Non-pigmented ciliary epithelial cell (primary cell): Measurements from ENCODE around the gene C8G.
A peak's percentile ranks its signal among the peaks of the same experiment; 100 is the strongest.

Experiments
- DNase-seq: peaks from one replicate; pipeline ENCODE4 v3.0.0-alpha.2; 2010; ENCODE audit warnings: low read depth

Gene C8G

DNA sequence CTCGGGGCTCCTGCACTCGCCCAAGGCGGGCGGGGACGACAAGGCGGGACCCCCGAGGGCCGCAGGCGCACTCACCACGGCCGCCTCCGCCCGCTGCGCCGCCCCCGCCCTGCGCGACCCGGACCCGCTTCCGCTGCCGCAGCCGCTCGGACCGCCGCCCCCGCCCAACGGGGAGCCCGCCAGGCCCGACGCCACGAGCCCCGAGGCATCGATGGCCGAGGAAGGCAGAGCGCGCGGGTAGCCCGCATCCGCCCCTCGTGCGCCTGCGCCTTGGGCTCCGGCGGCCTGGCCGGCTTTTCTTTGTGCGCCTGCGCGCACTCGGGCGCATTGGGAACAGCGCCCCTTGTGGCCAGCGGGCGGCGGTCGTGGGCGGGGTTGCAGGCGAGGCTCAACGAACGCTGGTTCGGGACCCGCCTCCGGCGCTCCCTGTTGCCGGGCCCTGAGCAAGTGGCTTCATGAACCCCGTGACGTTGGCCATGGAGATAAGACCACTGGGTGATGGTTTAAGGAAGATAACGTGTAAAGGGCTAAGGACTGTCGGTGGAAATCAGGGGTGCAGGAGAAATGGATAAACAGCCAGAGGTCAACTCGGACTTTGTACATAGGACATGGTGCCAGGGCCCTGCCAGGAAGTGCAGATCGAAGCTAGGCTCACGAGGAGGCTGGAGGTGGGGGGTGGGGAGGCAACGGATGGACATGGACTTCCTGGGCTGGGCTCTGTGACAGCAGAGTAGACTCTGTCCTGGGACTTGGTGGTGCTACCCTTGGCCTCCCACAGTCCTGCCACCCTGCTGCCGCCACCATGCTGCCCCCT is at the start of gene C8G, which contains the start of gene FBXW5:
C8G (plus strand) TSS at position 725 of the 814 bp plus-strand sequence; CDS start at position 803, 78 bp downstream.
FBXW5 (minus strand) TSS at position 220 of the 814 bp plus-strand sequence. CDS start 655 bp downstream, outside the sequence.
- DNase-seq, result peak; percentile 28

DNA sequence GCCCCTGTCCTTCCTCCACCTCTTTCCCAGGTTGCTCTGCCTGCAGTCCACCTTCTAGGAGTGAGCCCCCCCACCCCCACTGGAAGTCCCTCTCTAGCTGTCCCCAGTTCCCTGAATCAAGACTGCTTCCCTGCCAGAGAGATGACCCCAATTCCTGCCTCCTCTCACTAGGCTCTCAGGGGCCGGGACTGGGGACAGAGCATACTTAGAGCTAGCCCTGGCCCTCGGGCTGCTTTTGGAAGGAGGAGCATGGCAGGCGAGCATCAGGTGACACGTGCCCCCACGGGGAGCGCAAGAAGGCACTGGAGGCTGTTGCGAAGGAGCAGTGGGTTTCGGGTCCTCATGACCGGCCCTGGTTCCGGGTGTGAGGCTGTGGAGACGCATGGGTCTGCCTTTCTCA is 49.0 kb upstream of the C8G start:
- DNase-seq, result no peak

DNA sequence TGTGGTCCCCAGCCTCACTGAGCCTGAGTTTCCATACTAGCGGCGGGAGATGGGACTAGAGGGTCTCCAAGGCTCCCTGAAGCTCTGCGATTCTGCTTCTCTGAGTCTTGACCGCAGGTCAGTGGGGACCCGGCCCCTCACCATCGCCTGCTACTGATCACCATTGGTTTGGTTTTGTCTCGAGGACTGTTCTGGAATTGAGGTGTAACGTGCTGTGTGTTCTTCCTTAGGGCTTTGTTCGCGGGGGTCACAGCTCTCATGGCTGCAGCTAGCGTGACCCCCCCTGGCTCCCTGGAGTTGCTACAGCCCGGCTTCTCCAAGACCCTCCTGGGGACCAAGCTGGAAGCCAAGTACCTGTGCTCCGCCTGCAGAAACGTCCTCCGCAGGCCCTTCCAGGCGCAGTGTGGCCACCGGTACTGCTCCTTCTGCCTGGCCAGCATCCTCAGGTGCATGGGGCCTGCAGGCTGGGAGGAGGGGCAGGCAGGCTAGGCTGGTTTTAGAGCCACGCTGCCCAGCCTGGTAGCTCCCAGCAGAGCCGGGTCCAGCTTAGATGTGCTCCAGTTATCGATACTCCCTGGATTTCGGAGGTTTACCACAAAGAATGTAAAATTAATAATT is 46.5 kb upstream of the C8G start:
- no peak for DNase-seq

DNA sequence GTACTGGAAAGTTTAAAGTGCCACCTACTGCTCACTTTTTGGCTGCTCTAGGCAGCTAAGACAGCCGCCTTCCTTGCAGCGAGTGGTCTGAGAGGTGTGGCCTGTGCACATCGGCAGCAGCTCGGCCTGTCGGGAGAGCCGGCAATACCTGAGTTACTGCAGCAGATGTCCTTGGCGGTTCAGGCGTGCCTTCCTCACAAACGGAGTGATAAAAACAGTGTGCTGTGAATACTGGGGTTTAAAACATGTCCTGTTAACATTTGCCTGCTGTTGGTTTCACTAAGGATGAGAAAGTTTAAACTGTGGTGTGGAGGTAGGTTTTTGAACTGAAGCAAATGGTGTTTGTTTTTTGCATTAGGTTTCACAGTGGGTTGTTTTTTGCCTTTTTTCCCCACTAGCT is 45.8 kb upstream of the C8G start:
- no peak for DNase-seq

DNA sequence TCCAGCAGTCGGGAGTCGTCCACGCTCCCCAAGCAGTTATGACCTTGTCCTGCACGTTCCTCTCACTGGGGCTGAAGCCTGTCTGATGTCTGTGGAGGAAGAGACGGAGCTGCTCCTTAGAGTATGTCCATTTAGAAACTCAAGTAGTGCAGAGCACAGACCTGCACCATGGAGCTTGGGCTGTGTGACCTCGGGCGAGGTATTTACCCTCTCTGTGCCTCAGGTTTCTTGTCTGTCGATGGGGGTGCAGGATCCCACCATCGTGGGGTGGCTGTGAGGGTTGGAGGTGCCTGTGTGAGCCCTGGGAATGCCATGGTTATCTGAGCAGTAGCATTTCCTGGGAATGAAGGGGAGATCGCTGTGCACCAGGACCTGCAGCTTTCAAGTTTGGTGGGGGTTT is 44.5 kb upstream of the C8G start:
- no peak for DNase-seq

DNA sequence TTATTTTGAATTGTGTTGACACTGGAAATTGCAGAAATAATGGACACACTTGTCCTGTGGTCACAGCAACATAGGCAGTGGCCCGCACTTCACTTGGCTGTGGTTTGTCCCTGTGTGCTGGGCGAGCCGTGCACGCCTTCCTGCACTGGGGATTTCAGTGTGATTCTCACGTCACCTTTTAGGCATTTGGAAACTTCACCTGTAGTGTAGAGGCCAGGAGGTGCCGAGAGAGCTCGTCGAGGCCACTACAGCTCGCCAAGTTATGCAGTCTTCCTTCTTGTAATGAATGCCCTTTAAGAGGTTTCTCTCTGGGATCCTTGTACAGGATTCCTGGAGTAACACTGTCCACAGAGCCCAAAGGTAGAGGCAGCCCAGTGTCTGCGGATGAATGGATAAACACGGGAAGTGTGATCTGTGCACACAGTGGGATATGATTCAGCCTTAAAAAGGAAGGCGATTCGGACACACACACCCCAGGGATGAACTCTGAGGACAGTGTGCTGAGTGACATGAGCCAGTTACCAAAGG is 44.0 kb upstream of the C8G start:
- DNase-seq, result no peak

DNA sequence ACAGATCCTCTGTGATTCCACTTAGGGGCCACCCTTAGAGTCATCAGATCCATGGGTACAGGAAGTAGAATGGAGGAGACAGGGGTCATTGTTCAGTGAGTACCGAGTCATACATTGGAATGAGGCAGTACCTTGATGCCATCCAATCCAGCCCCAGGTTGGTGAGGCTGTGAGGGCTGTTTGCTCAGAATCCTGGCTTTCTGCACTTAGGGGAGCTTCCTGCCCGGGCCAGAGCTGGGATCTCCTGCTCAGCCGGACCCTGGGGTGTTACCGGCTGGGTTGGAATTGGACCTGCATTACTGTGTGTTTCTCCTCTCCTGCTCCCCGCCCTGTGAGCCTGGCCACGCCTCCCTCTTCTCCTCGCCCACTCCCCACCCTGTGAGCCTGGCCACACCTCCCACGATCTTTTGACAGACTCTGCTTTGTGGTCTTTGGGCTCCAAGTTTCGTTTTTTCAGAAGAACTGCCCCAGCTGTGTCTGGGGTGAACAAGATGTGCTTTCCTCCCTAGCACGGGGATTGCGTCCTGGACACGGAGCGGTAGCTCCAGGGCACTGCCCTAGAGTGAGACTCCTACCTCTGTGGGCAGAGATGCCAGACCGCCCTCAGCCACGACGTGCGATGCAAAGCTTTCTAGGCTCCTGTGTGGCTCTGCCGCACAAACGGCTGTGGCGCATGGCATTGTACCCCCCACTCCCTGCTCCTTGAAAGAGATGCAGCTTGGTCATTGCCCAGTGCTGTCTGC is 43.4 kb upstream of the C8G start:
- DNase-seq, result no peak

DNA sequence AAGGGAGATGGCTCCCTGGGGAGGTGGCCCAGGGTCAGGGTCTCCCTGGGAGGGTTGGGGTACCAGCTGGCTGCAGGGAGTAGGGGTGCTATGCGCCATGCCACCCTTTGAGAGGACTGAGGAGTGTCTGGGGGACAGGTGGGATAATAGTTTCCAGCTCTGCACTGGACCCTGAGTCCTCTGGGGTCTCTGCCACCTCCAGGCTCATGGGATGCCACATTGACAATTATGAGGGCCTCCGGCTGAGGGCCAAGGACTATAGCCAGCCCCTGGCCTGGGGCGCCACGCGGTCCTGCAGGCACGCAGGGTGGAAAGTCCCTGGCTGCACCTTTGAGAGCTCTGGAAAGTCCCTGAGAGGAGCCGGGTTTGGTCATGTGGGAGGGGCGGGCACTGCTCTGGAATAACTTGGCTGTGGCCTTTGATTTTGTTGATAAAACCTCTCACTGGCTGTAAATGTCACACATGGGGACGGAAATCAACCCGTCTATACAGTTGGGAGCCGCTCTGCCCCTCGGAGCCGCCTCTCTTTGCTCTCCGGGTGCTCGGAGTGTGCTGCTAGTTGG is 42.7 kb upstream of the C8G start:
- peak; percentile 38 for DNase-seq

DNA sequence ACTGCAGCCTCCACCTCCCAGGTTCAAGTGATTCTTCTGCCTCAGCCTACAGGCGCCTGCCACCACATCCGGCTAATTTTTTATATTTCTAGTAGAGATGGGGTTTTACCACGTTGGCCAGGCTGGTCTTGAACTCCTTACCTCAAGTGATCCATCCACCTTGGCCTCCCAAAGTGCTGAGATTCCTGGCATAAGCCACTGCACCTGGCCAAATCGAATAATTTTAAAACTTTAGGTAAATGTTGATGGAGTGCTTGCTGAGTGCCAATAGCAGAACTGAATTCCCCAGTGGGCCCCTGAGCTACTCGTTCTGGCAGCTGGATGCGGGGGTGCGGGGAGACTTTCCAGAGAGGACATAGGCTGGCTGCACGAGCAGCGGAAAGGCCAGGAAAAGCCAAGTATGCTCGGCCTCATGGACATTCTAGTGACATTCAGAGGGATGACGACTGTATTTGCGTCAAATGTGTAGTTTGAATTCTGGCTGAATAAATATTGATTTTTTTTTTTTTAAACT is 41.9 kb upstream of the C8G start:
- no peak for DNase-seq

DNA sequence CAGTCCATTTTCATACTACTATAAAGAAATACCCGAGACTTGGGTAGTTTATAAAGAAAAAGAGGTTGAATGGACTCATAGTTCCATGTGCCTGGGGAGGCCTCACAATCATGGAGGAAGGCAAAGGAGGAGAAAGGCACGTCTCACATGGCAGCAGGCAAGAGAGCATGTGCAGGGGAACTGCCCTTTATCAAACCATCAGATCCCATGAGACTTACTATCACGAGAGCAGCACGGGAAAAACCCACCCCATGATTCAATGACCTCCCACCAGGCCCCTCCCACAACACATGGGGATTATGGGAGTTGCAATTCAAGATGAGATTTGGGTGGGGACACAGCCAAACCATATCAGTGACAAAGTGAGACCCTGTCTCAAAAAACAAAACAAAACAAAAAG is 38.8 kb upstream of the C8G start:
- DNase-seq, result no peak

DNA sequence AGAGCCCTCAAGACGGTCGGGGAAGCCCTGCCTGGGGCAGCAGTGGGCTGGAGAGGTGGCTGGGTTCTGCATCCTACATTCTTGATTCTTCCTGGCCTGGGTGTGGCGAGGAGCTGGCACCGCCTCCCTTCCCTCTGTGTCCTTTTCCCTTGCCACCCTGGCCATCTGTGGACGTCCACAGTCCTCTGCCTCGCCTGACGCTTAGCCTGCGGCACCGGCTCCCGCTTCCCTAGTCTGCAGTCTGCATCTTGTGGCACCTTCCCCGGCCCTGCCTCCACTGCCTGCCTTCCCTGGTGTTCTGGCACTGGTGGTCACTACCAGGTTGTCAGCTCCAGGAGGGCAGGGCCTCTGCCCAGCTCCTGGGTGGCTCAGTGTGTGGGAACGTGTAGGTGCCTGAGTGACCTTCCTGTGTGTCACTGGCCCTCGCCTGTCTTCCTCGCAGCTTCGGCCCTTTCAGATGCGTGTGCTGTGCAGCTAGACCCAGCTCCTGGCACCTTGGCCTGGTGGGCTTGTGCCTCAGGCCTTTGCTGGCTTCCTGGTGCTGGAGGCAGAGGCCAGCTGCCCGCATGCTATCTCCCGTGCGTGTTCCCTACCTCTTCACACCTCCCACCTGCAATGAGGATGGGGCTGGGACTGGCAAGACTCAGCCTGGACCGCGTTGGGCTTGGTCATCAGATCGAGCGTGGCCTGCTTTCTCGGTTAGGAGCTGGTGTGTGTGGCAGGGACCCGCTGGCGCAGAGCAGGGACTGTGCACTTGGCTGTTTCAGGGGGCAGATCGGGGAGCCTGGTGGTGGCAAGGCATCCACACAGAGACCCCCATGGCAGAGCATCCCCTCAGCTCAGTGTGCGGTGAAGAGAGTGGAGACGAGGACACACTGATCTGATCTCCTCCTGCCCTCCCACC is 37.8 kb upstream of the C8G start:
- no peak for DNase-seq

DNA sequence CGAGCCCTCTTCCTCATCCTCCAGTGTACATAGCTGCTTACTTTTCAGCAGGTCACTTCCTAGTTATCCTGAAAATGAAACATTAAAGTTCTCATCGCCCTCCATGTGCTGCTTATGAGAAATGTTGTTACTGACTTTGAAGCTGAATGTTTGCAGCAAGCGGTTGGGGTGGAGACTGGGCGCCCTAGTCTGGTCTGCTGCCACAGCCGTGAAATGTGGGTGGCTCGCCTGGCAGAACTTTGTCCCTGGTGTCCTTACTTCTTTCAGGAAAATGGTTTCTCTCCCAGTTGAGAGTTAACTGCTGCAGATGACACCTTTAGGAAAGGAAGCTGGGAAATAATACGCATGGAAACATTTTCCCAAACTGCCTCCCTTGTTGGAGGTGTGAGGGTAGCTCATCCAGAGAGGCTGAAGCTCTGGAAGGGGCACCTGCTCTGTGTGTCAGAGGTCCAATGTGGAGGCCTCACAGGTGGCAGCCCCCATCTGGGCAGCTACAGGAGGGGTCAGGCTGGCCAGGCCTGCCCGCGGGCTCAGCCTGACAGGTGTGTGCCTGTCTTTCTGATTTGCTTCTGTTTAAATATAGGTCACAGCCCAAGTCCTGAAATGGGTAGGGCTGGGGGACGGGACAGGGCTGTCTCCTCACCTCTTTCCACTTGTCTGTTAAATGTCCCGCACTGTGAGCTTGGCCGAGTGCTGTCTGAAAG is 34.7 kb upstream of the C8G start:
- no peak for DNase-seq

DNA sequence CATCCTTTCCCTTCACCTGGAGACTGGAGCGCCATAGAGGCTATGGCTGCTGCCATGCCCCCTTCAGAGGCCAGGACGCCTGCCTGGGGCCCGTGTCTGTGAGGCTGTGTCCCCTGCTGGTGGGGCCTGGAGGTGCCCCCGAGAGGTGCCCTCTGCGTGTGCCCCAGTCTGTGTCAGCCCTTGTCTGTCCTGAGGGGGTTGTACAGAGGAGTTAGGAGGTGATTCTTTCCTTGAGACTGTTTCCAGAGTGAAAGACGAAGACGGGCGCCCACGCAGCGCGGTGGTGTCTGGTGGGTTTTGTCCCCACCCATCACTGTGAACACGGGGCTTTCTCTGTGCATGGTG is 34.2 kb upstream of the C8G start:
- no peak for DNase-seq

DNA sequence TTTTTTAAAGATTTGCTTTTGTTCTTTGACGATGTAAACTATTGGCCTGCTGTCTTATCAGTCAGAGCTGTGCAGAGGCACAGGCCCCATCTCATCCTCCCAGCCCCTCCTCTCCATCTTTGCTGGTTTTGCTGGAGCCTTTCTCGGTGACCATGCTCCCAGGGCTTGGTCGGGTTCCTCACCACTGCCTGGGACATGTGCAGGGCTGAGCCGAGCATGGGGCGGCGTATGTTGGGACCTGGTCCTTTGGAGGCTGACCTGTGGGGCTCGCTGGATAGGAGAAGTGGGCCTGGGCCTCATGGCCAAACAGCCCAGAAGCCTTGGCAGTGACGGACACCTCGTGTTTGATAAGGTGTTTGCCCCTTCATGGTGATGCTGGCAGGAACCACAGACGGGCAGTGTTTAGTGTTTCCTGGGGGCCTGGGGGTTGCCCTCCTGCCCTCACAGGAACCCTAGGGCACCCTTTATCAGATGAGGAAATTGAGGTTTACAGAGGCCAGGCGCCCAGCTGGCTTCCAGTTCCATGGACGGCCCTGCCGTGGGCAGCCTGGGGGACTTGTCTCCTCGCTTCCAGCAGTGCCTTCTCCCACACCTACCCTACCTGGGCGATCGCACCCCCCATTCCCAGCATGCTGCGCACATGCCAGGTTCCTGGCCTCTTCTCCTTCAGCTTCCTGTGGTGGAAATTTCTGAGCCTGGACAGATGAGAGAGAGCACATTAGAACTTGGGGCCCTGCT is 31.2 kb upstream of the C8G start:
- DNase-seq, result no peak

DNA sequence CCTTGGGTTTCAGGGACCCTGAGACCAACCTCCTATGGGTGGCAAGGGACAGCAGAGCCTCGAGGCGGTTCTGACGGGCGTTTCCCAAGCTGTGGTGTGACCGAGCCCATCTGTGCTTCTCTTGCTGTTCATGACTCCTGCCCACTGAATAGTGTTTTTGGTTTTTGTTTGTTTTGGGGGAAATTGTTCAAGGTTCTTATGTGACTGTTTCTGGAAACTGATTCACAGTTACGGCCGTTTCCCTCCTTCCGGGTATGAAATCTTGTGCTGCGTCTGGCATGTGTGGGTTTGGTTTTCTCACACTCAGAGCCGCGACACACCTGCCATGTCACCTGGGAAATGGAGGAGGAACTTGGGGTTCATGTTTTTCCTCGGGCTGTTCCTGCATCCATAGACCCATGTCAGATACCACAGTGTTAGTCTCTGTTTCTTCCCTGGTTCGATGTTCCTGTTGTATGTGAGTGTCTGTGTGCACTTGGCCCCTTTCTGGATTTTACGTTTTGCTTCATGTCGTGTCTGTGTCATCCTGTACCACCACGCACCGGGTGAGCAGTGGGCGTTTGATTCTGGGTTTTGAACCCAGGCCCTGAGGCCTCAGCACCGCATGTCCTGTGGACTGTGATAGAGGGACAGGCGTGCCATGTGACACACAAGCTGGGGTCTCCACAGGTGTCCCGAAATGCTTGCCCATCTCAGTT is 29.3 kb upstream of the C8G start:
- DNase-seq, result no peak

DNA sequence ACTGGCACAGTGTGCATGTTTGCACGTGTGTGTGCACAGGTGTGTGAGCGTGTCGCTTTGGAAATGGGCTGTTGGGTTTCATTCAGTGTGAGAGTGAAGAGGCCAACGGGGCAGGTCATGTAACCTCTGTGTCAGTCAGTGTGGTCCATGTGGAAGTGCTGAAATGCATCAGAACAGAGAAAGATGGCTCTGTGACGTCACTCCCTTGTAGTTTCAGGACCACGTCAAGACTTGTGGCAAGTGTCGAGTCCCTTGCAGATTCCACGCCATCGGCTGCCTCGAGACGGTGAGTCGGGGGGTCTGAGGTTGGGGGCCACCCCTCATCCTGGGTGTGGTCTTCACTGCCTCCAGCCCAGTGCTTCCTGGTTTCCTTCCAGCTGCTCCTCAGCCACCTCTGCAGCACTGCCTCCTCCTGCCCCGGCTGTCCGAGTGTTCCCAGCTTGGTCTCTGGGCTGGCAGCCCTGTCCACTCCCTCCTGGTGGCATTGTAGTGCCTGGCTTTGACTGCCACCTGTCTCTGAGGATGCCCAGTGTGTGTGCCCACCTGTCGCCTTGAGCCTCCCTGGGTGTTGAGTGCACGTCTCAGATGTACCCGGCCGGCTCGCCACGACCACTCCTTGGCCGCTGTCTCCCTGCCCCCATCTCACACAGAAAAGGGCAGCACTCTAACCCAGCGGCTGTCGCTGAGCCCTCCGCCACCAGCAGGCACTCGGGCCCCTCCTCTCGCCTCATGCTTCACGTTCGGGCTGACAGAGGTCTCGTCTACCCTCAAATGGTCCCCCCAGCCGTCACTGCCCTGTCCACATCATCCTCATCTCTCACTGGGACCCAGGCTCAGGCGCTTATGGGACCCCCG is 28.5 kb upstream of the C8G start:
- no peak for DNase-seq

DNA sequence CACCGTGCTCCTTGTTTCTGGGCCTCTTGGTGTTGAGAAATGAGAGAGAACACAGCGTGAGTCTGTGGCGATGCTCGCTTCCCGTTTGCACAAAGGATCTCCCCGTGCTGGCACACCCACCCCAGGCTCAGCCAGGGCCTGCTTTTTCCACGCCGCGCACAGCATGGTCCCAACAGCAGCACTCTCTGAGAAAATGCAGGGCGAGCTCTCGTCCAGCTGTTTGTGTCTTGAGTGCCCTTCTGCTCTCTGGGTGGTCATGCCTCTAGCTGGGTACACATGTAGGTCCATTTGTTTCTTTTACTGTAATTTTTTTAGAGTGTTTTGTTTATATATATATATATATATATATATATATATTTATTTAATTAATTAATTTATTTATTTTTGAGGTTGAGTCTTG is 27.1 kb upstream of the C8G start:
- no peak for DNase-seq

DNA sequence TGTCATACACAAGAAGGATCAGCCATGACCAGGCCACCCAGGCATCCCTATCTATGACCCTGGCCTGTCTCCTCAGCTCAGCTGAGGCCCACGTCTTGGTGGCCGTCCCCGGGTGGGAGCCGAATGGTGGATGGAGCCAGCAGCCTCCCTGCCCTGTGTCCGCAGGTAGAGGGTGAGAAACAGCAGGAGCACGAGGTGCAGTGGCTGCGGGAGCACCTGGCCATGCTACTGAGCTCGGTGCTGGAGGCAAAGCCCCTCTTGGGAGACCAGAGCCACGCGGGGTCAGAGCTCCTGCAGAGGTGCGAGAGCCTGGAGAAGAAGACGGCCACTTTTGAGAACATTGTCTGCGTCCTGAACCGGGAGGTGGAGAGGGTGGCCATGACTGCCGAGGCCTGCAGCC is 25.0 kb upstream of the C8G start:
- no peak for DNase-seq
